HS-5 (cell line): ENCODE data around the gene MPHOSPH10.
A peak's percentile ranks its signal among the peaks of the same experiment; 100 is the strongest.
"Not testable (repeated sequence)": the region's sequence is repeated elsewhere in the genome, so short reads cannot be mapped to it uniquely, and the experiment has no call there.

ENCODE experiments used
- DNase-seq: peaks from one replicate; pipeline ENCODE4 v3.0.0-alpha.2; 2012; ENCODE audit warnings: low read depth

The MPHOSPH10 gene, protein sequence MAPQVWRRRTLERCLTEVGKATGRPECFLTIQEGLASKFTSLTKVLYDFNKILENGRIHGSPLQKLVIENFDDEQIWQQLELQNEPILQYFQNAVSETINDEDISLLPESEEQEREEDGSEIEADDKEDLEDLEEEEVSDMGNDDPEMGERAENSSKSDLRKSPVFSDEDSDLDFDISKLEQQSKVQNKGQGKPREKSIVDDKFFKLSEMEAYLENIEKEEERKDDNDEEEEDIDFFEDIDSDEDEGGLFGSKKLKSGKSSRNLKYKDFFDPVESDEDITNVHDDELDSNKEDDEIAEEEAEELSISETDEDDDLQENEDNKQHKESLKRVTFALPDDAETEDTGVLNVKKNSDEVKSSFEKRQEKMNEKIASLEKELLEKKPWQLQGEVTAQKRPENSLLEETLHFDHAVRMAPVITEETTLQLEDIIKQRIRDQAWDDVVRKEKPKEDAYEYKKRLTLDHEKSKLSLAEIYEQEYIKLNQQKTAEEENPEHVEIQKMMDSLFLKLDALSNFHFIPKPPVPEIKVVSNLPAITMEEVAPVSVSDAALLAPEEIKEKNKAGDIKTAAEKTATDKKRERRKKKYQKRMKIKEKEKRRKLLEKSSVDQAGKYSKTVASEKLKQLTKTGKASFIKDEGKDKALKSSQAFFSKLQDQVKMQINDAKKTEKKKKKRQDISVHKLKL

DNA sequence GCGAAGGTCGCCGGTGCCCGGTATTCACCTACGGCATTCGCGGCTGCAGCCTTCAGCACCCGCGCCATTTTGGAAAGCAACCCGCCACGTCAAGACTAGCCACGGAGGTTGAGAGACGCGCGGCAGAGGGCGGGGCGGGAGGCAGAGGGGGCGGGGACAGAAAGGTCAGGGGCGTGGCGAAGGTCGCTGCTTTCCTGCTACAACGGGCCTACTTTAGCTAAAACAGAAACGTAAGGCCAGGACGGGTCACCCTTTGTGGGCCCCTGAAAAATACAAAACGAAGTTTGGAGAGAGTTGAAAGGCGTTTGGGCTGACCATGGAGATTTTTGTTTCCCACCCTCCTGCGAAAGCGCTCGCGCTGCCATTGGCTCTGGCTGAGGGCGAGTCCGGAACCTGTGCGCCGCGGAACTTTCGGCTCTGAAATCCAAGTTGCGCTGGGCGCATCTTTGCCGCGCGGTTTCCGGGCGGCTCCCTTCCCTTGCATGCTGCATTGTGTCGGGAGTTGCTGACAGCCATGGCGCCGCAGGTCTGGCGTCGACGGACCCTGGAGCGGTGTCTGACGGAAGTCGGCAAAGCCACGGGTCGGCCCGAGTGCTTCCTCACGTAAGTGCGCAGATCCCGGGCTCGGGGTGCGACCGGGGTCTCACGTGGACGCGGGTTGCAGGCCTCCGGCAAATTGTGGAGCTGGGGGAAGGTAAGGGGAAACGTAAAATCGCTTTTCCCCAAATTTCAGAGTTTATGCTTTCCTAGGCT, at the start of gene MPHOSPH10, which contains the start of gene MCEE:
MPHOSPH10 (plus strand) TSS at position 483 of the 753 bp plus-strand sequence; CDS start at position 515, 32 bp downstream.
MCEE (minus strand) TSS at position 78 of the 753 bp plus-strand sequence; CDS start at position 68, 10 bp downstream.
- DNase-seq: peak; percentile 61

DNA sequence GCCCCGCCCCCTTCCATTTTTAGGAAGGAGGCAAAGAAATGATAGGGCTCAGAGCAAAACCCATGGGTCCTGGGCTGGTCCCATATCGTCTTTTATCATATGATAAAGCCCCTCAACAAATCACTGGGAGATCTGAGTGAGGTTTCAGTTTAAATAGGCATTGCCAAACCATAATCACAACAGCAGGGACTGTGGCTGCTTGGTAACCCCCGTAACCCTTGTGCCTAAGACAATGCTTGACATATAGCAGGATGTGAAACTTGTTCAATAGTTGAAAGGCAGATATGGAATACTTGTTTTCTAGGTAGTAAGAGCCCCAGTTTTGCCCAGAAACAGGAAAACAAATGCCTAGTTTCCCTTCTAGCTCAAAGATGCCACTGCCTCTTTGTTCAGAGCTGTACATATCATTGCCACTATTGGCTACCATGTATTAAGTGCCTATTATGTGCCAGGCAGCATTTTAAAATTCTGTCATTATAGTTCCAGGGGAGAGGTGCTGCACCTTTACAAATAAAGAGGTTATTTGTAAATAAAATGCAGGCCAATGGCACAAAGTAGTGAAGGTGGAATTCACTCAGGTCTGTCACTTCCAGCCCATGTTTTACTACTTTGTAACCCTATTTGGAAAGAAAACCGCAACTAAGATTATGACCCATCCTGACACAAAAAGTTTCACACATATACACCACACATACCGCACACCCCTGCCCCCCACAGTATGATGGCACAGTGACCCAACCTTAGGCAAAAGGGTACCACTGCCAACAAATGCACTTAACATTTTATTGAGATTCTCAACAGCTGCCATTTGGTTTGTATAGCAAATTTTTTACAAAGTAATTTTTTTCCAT, 47.8 kb upstream of the MPHOSPH10 start:
- no peak for DNase-seq

DNA sequence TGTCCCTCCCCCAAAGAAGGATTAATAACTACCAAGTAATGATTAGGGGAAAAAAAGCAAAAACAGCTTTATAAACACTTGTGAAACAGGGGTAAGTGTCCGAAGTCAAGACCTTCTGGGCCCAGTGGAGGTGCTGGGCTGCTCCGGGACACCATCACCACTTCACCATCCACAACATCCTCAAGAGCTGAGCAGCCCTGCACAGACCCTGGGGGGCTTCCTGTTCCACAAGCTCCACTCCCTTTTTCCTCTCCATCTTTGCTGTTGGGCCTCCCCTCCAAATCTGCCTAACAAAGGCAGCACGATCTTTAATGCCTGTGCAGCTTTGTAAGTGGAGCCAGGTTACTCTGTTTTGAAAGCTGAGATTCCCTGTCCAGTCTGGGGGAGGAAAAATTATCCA, 47.1 kb upstream of the MPHOSPH10 start:
- DNase-seq: not testable (repeated sequence)

DNA sequence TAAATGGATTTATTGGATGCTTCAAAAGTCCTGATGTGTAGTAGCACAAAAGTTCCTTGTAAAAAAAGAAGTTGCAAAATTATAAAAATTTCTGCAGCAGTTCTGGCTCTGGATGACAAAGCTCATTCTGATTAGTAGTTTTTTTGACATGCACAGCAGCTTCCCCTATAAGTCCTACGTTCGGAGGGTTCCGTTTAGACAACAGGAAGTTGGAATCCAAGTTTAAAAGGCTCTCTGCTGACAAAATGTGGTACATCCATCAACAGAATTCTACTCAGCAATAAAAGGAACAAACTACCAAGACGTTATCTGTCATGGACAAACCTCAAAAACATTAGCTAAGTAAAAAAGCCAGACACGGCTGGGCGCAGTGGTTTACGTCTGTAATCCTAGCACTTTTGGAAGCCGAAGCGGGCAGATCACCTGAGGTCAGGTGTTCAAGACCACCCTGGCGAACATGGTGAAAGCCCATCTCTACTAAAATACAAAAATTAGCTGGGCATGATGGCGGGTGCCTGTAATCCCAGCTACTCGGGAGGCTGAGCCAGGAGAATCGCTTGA, 46.6 kb upstream of the MPHOSPH10 start:
- not testable (repeated sequence) for DNase-seq

DNA sequence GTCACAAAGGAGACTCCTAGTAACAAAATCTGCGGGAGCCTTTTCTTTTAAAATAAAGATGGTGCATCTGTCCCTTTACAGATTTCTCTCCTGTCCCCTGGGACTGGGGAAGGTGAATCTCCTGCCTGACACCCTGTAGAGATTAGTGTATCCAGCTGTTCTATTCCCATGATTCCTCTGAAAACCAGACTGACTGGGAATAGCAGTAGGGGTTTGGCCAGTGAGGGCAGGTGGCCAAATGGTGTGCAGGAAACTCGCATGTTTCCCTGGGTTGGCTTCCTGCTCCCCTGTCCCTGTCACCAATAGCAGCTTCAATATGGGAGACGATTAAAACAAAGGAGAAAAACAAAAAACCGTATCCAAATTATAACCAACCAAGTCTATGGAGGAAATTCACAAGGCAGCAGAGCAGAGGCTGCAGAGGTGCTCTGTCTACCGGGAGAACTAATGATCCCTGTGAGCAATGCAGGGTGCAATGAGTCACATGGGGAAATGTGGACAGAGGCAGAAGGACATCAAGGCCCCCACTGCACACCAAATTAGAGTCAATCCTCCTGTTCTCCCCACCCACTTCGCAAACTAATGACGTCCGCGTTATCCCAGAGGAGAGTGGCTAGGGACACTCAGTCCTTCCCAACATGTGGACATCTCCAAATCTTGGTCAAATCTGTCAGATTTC, 45.0 kb upstream of the MPHOSPH10 start:
- DNase-seq: not testable (repeated sequence)

DNA sequence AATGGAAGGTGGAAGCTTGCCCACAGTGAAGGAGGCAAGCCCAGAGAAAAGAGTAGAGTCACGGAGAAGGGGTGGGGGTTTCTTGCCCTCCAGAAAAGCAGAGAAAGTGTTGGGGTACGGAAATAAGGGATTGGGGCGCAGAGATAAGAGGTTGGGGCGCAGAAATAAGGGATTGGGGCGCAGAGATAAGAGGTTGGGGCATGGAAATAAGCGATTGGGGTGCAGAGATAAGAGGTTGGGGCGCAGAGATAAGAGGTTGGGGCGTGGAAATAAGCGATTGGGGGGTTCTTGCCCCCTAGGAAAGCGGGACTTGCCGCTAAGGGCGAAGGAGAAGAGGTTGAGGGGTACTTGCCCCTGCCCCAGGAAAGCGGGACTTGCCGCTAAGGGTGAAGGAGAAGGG, 41.0 kb upstream of the MPHOSPH10 start:
- DNase-seq: not testable (repeated sequence)

DNA sequence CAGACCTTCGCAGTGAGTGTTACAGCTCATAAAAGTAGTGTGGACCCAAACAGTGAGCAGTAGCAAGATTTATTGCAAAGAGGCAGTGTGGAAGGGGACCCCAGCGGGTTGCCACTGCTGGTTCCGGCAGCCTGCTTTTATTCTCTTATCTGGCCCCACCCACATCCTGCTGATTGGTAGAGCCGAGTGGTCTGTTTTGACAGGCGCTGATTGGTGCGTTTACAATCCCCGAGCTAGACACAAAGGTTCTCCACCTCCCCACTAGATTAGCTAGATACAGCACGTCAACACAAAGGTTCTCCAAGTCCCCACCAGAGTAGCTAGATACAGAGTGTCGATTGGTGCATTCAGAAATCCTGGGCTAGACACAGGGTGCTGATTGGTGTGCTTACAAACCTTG, 38.6 kb upstream of the MPHOSPH10 start:
- DNase-seq: not testable (repeated sequence)

DNA sequence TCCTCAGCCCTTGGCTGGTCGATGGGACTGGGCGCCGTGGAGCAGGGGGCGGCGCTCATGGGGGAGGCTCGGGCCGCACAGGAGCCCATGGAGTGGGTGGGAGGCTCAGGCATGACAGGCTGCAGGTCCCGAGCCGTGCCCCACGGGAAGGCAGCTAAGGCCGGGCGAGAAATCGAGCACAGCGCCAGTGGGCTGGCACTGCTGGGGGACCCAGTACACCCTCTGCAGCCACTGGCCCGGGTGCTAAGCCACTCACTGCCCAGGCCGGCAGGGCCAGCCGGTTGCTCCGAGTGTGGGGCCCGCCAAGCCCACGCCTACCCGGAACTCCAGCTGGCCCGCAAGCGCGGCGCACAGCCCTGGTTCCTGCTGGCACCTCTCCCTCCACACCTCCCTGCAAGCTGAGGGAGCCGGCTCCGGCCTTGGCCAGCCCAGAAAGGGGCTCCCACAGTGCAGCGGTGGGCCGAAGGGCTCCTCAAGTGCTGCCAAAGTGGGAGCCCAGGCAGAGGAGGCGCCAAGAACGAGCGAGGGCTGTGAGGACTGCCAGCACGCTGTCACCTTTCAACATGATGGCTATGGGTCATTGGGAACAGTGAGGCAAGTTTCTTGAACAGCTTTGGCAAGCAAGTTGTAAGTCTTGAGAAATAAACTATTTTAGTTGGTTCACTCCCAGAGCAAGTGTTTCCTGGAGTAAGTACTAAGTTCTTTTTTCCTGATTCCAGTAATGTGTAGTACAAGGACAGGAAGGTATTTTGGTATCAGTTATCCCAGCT, 37.8 kb upstream of the MPHOSPH10 start:
- DNase-seq: not testable (repeated sequence)

DNA sequence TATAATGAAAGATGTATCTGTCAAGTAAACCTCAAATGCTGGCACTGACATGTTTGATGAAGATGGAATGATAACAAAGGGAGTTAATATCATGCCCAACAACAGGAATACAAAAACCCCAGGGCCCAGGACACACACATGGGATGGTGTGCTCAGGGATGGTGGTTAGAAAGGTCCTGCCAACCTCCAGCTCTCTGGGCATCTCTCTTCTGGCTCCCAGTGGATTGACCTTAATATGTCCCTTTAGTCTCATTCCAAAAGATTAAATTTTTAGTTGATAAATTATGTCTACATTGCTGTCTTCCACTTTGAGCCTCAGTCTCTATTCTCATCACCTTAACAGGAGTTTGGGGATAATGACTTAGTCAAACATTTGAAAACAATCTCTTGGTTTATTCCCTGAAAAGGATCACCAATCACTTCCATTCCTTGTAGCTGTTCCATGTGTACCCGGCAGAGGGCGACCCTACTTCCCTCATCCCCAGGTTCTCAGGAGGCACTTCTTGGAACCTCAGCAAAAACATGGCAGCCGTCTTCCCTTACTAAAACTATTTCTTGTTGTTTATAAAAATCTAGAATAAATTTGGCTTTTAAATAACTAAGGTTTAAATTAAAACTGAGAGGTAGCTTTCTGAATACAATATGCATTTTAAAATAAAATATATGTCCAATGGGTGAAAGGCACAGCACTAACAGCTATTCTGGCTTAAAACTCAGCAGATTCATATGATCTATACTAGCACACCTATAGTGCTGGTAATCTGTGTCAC, 30.1 kb upstream of the MPHOSPH10 start:
- DNase-seq: peak; percentile 10

DNA sequence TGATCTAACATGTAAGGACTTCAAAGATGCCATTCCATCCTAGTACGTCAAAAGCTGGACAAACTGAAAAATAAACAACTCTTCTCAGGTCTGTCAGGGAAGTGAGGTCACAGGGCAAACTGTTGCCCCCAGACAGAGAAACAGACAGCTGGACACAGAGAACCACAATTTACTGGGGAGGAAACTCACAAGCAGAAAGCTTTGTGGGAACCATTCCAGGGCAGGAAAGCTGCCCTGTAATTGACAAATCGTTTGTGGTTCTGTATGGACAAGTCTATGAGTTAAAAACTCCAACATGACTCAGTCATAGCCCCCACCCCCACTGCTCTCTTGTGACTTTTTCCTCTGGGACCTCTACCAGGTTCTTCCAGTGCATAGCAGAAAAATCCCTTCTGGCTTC, 28.8 kb upstream of the MPHOSPH10 start:
- DNase-seq: peak; percentile 10

DNA sequence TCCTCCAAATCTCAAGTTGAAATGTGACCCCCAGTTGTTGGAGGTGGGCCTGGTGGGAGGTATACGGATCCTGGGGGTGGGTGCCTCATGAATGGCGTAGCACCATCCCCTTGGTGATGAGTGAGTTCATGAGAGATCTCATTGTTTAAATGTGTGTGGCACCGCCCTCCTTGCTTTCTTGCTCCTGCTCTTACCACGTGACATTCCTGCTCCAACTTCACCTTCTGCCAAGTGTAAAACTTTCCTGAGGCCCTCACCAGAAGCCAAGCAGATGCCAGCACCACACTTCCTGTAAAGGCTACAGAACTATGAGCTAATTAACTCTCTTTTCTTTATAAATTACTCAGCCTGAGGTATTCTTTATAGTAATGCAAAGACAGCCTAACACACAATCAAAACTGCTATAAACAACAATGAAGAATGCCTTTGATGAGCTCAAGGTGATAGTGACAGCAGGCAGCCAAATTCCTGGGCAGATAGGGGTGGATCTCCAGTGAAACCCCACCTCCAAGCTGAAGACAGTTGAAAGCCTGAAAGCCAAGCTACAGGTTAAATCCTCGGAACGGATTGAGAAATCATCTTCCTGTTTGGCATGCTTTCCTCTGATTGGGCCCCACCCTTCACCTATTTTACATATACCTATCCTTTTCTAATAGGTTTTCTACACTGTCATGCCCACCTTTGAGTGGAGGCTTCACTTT, 27.3 kb upstream of the MPHOSPH10 start:
- no peak for DNase-seq

DNA sequence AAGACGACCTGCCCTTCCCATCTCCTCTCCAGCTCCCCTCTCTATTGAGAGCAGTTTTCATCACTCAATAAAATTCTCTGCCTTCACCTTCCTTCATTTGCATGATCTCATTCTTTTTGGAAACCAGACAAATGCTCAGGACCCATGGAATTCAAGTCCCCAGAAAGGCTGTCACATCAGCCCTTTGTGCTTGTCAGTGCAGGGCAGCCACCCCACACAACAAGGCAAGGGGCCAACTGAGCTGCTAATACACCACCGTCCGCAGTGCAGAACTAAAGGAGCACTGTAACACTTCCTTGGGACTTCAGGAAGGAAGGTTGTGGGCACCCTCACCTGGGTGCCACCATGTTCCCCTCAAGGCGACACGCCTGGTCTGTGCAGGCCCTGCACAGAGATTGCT, 26.6 kb upstream of the MPHOSPH10 start:
- no peak for DNase-seq

DNA sequence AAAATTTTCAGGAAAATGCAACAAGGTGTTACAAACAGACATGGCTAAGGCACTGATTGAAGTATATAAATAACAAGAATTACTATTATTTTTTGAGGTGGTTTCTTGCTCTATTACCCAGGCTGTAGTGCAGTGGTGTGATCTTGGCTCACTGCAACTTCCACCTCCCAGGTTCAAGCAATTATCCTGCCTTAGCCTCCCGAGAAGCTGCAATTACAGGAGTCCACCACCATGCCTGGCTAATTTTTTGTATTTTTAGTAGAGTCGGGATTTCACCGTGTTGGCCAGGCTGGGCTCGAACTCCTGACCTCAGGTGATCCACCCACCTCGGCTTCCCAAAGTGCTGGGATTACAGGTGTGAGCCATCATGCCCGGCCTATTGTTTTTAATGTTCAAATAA, 24.0 kb upstream of the MPHOSPH10 start:
- DNase-seq: not testable (repeated sequence)

DNA sequence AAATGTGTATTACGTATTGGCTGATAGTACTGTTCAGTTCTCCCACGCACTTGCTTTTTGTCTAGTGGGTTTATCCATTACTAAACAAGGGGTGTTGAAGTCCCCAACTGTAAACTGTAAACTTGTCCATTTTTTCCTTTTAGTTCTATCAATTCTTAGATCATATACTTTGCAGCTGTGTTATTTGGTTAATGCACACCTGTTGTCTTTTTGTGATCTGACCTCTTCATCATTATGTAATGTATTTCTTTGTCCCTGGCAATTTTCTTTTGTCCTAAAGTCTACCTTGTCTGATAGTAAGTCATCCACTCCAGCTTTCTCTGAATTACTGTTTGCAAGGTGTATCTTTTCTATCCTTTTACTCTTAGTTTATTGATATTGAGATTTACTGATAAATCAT, 22.3 kb upstream of the MPHOSPH10 start:
- DNase-seq: no peak

DNA sequence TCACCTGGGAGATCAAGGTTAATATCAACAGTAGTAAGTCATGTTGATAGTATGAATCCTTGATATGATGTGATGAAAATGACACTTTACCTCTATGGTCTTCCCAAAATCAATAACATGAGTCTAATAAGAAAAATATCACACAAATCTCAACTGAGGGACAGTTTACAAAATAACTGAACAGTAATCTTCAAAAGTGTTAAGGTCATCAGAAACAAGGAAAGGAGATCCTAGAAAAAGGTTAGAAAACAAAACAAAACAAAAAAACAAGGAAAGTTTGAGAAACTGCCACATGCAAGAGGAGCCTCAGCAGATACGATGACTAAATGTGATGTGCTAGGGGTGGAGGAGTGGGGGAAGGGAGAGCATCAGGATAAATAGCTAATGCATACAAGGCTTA, 16.6 kb upstream of the MPHOSPH10 start:
- DNase-seq: no peak

DNA sequence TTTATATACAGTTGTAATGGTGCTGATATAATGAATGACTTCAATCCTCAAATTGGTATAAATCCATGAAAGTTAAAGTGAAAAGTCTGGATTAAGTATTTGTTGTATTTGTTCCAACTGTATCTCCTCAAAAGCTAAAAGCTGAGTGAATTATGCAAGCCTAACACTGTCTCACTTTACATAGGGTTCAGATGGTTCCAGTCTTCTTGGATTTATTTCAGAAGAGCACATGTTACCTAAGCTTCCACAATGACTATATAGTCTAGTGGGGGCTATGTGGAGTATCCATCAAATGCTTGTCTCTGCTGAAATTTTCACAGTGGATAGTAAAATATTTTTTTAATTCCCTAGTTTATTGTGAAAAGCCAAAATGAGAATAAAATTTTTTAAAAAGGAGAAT, 13.4 kb upstream of the MPHOSPH10 start:
- DNase-seq: no peak

DNA sequence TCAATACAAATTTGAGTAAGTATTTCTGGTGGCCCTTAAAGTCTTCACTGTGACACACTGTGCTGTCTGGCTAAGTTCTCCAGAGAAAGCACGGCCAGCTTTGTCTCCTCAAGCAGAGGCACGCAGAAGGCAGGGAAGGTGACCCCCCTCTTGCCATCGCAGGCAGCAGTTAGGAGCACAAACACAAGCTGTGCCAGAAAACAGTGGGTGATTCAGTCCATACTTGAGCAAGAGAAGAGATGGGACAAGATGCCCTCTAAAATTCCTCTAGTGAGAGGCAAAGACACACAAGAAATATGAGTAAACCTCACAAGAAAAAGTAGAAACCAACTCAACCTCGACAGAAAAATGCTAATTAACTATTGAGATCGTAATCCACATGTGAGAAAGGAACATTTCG, 10.2 kb upstream of the MPHOSPH10 start:
- no peak for DNase-seq

DNA sequence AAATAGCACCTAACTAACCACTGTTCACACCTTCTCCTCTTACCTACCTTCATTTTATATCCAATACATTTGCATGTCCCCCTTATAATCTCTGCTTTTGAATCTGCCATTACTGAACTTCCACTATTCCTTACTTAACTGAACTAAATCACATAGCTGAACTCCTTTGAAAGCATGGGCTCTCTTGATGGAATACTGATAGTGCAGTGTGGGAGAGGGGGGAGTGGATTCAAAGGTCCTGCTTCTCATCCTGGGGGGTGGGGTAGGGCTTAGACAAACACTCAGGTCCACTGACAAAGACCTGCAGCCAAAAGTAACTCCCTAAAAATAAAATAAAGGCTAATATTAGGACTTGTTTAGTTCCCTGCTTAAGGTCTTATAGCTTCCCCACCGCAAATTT, 9.0 kb upstream of the MPHOSPH10 start:
- DNase-seq: no peak
